Peyer's patch (tissue), 4 donors: ENCODE data around the gene ZMYND10.

ENCODE experiments used
- POLR2A ChIP-seq, 2 donors: fragments of 450-650 bp; IDR thresholded peaks; one replicate each; pipeline ENCODE4 v1.5.1; 2017; ENCODE audit warnings: antibody characterized with exemption in 2 of 2, mild to moderate bottlenecking in 2 of 2, moderate library complexity in 2 of 2
- TF ChIP-seq, protein P1 (sequence below), 6 experiments: fragments of 450-650 bp in 4 of 6; fragments of 200-600 bp in 2 of 6; sonication (generic) in 1 of 6; IDR thresholded peaks; one replicate each; pipeline ENCODE4 v1.5.1; 2017 to 2019; ENCODE audit warnings: antibody characterized with exemption in 6 of 6, mild to moderate bottlenecking in 3 of 6, moderate library complexity in 1 of 6

DNA sequence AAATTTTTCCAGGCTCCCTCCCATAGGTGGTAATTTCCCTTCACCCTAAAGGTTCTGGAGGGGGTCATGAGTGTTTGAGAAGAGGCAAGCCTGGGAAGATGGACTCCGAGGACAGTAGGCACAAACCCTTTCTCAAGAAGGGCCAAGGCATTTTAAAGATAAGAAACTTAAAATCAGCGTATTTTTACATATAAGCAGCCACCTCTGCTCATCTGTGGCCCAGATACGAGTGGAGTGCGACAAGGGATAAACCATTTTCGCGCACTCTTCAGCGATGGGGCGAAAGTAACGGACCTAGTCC, 5.4 kb downstream of the ZMYND10 start:
- TF ChIP-seq, protein P1, sequence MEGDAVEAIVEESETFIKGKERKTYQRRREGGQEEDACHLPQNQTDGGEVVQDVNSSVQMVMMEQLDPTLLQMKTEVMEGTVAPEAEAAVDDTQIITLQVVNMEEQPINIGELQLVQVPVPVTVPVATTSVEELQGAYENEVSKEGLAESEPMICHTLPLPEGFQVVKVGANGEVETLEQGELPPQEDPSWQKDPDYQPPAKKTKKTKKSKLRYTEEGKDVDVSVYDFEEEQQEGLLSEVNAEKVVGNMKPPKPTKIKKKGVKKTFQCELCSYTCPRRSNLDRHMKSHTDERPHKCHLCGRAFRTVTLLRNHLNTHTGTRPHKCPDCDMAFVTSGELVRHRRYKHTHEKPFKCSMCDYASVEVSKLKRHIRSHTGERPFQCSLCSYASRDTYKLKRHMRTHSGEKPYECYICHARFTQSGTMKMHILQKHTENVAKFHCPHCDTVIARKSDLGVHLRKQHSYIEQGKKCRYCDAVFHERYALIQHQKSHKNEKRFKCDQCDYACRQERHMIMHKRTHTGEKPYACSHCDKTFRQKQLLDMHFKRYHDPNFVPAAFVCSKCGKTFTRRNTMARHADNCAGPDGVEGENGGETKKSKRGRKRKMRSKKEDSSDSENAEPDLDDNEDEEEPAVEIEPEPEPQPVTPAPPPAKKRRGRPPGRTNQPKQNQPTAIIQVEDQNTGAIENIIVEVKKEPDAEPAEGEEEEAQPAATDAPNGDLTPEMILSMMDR (IDR thresholded peaks at IDR 0.05), result no peak
- TF ChIP-seq POLR2A (IDR thresholded peaks at IDR 0.05), result no peak
